ENCODE measurements around the gene SENP8.

Gene SENP8

GRCh38 chr15:72182673-72183072 lies 64.5 kb downstream of the SENP8 start:
- Histone ChIP-seq H3K27me3 (ENCODE audit: insufficient read depth, low read length, poor library complexity, severe bottlenecking) (no peaks in the 10 kb centered on the region), H3K4me3 (ENCODE audit: low read length, poor library complexity, severe bottlenecking) (no peak overlapping the region), H2AFZ (ENCODE audit: low read length) (no peak overlapping the region), H3K9ac (ENCODE audit: low read depth, low read length, poor library complexity, severe bottlenecking) (no peak overlapping the region), H3F3A (ENCODE audit: low read depth) (no peaks in the 10 kb centered on the region), H3K4me1 (ENCODE audit: insufficient read depth, low read length, poor library complexity, severe bottlenecking) (no peaks in the 10 kb centered on the region), H3K79me2 (ENCODE audit: insufficient read depth, low read length) (no peaks in the 10 kb centered on the region), H4K20me1 (ENCODE audit: insufficient read depth, low read length, poor library complexity, severe bottlenecking) (no peaks in the 10 kb centered on the region), H3K9me2 (replicated peaks; ENCODE audit: low read depth, low read length) (no peaks in the 10 kb centered on the region), H3K36me3 (ENCODE audit: insufficient read depth, low read length) (no peaks in the 10 kb centered on the region), H3K9me3 (ENCODE audit: insufficient read depth, low read depth, low read length) (no peaks in the 10 kb centered on the region), H3K4me2 (ENCODE audit: low read depth, low read length, poor library complexity, severe bottlenecking) (no peak overlapping the region)
- no peak for TF ChIP-seq EZH2phosphoT487 (IDR thresholded peaks at IDR 0.05; ENCODE audit: borderline replicate concordance)
- TF ChIP-seq CTCF (conservative IDR thresholded peaks at IDR 0.05; ENCODE audit: low read length), result no peak

GRCh38 chr15:72183781-72184164 lies 65.6 kb downstream of the SENP8 start:
- Histone ChIP-seq H3K27me3 (ENCODE audit: insufficient read depth, low read length, poor library complexity, severe bottlenecking) (no peaks in the 10 kb centered on the region), H3K4me2 (ENCODE audit: low read depth, low read length, poor library complexity, severe bottlenecking) (no peak overlapping the region), H3F3A (ENCODE audit: low read depth) (no peaks in the 10 kb centered on the region), H4K20me1 (ENCODE audit: insufficient read depth, low read length, poor library complexity, severe bottlenecking) (no peaks in the 10 kb centered on the region), H3K36me3 (ENCODE audit: insufficient read depth, low read length) (no peaks in the 10 kb centered on the region), H3K4me3 (ENCODE audit: low read length, poor library complexity, severe bottlenecking) (no peak overlapping the region), H3K4me1 (ENCODE audit: insufficient read depth, low read length, poor library complexity, severe bottlenecking) (no peaks in the 10 kb centered on the region), H3K9ac (ENCODE audit: low read depth, low read length, poor library complexity, severe bottlenecking) (no peak overlapping the region), H2AFZ (ENCODE audit: low read length) (no peak overlapping the region), H3K9me2 (replicated peaks; ENCODE audit: low read depth, low read length) (no peaks in the 10 kb centered on the region), H3K79me2 (ENCODE audit: insufficient read depth, low read length) (no peaks in the 10 kb centered on the region), H3K9me3 (ENCODE audit: insufficient read depth, low read depth, low read length) (no peaks in the 10 kb centered on the region)
- TF ChIP-seq CTCF (conservative IDR thresholded peaks at IDR 0.05; ENCODE audit: low read length) (no peak), EZH2phosphoT487 (IDR thresholded peaks at IDR 0.05; ENCODE audit: borderline replicate concordance) (no peak)

GRCh38 chr15:72184165-72184811 lies 66.1 kb downstream of the SENP8 start:
- H2AFZ ChIP-seq (ENCODE audit: low read length), result no peak overlapping the region
- H3K4me2 ChIP-seq (ENCODE audit: low read depth, low read length, poor library complexity, severe bottlenecking), result no peak overlapping the region
- no peaks in the 10 kb centered on the region for H3K4me1 ChIP-seq (ENCODE audit: insufficient read depth, low read length, poor library complexity, severe bottlenecking)
- H3K9me2 ChIP-seq (replicated peaks; ENCODE audit: low read depth, low read length), result no peaks in the 10 kb centered on the region
- H3K27me3 ChIP-seq (ENCODE audit: insufficient read depth, low read length, poor library complexity, severe bottlenecking), result no peaks in the 10 kb centered on the region
- no peaks in the 10 kb centered on the region for H3K79me2 ChIP-seq (ENCODE audit: insufficient read depth, low read length)
- H3K4me3 ChIP-seq (ENCODE audit: low read length, poor library complexity, severe bottlenecking), result no peak overlapping the region
- H3F3A ChIP-seq (ENCODE audit: low read depth), result no peaks in the 10 kb centered on the region
- H3K36me3 ChIP-seq (ENCODE audit: insufficient read depth, low read length), result no peaks in the 10 kb centered on the region
- TF ChIP-seq CTCF (conservative IDR thresholded peaks at IDR 0.05; ENCODE audit: low read length) (no peak), EZH2phosphoT487 (IDR thresholded peaks at IDR 0.05; ENCODE audit: borderline replicate concordance) (no peak)
- H3K9ac ChIP-seq (ENCODE audit: low read depth, low read length, poor library complexity, severe bottlenecking), result no peak overlapping the region
- no peaks in the 10 kb centered on the region for H4K20me1 ChIP-seq (ENCODE audit: insufficient read depth, low read length, poor library complexity, severe bottlenecking)
- H3K9me3 ChIP-seq (ENCODE audit: insufficient read depth, low read depth, low read length), result no peaks in the 10 kb centered on the region

Data from Loucy (cell line).